Skin of body (tissue), 2 donors: ENCODE data around the gene MPHOSPH6. TPM values are rescaled to one million over a fixed set of nuclear protein-coding genes. Genes with fewer than 3 reads are reported as not detected.
"Not testable (repeated sequence)": the region's sequence is repeated elsewhere in the genome, so short reads cannot be mapped to it uniquely, and the experiment has no call there.

Experiments used
- DNase-seq: peaks from one replicate; lab custom pipeline; 2025; lab: John Stamatoyannopoulos, UW
- total RNA-seq: library from RNA; depleted of rRNA; stranded (reverse); fragments of >200 nt; gene quantifications from one replicate; pipeline ENCODE4 v1.2.3, GENCODE V29; 2014

Gene MPHOSPH6
- total RNA-seq, 1 donor from 2014 or later, result 29.7 TPM

DNA sequence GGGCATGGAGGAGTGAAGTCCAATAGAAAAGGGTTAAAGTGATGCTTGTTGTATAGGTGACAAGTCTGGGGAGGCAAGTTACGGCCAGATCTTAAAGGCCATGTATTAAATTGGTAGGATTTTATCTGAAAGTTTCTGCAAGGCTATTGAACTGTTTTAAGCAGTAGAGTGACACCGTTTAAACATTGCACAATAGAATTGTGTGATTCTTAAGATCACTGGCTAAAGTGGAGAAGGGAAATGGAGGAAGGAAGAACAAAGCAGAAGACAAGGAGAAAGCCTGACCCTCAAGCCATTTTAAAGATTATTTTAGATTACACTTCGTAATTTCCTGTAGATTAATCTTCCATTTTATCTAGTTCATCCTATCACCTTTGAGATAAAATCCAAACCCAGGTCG is 5.6 kb upstream of the MPHOSPH6 start:
- no peak for DNase-seq

DNA sequence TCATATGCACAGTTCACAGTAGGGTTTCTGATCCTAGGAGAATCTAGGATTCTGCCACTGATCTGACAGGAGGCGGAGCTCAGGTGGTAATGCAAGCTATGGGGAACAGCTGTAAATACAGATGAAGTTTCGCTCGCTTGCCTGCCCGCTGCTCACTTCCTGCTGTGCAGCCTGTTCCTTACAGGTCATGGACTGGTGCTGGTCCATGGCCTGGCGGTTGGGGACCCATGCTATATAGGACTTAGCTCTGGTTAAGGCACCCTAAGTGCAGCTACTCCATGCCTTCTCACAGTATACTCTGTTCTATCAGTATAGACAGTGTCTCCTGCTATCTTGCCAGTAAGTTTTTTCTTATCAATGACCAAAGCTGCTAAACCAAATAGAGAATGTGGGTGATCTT is 2.4 kb downstream of the MPHOSPH6 start:
- no peak for DNase-seq

DNA sequence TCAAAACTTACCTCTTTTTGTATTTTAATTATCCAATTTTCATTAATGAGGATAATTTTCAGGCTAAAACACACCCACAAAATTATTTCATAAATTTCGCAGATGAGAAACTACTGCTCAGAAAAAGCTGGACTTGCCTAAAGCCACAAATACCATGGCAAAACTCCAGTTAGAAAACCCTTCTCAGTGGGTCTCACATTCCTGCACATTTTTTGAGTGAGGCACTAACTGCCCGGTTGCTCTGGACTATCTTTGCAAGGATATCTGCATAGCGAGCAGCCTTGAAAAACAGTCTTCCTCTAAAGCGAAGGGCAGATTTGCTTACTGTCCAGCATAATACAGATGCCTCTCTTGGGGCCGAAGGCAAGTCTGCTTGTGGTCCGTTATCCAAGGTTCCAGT is 9.8 kb downstream of the MPHOSPH6 start:
- DNase-seq, result no peak

DNA sequence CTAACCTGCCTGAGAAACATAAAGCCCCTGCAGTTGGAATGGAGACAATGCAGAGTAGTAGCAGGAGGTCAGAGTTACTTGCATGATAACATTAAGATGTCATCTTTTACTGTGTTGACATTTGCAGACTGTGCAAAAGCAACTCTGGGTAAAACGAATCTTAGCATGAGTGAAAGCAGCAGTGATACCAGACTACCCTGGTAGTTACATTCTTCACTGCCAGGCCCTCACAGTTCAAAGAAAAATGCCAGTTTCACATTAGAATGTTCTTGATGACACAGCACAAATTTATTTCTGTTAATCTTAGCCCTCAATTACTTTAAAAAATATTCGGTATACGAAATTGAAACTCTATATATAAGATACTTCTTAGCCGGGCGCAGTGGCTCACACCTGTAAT is 12.2 kb downstream of the MPHOSPH6 start:
- no peak for DNase-seq

DNA sequence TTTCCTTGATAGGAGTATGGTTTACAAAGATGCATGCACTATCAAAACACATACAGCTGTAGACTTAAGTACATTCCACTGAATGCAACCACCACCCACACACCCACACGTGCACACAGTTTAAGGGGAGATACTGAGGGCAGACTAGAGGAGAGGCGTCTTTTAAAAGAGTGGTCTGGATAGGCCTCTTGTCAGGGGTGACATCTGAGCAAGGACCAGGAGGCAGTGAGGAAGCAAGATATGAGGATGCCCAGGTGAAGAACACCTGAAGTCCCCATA is 12.6 kb downstream of the MPHOSPH6 start:
- DNase-seq, result no peak

DNA sequence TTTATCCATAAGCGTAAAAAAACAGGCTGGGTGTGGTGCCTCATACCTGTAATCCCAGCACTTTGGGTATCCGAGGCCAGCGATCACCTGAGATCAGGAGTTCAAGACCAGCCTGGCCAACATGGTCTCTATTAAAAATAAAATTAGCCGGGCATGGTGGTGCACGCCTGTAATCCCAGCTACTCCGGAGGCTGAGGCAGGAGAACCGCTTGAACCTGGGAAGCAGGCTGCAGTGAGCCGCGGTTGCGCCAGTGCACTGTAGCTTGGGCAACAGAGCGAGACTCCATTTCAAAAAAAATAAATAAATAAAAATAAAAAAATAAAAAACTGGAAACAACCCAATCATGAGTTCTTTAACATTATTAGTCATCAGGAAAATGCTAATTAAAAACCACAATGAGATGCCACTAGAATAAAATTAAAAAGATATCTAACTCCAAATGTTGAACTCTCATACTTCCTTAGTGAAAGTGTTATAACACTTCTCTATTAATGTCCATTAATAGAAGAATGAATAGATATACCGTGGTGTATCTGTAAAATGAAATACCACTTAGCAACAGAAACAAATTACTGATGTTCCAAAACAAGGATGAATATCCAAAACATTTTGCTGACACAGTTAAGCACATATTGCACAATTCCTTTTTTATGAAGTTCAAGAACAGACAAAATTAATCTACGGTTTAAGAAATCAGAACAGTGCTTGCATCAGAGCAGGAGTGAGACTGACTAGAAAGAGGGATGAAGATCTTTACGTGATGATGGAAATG is 13.1 kb downstream of the MPHOSPH6 start:
- DNase-seq, result peak; percentile 13

DNA sequence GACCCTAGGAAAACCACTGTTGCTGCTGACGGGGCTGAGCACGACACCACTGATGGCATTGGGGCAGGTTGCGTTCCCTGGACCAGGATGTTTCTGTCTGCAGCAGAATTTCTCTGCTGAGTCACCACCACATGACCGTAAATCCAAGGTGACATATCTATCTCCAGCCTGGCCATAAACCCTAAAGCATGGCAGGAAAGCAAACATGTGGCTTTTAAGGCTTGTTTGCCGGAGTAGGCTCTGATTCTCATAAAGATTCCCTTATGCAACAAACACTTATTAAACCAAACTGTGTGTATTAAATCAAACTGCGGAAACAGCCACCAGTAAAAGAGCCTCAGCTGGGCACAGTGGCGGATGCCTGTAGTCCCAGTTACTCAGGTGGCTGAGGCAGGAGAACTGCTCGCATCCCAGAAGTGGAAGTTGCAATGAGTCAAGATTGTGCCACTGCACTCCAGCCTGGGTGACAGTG is 17.3 kb downstream of the MPHOSPH6 start:
- no peak for DNase-seq

DNA sequence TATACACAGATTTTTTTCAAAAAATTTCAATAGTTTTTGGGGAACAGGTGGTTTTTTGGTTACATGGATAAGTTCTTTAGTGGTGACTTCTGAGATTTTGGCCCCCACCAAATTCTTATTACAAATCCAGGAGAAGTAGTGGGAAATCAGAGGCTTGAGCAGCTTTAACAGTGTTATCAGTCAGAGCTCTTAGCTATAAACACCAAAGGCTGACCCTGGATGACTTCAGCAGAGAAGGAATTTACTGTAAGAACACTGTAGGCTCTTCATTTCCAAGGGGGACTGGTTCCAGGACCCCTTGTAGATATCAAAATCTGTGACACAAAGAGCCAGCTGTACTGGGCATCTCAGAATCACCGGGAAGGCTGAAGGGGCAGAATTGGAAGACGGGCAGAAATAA is 17.8 kb downstream of the MPHOSPH6 start:
- DNase-seq, result no peak

DNA sequence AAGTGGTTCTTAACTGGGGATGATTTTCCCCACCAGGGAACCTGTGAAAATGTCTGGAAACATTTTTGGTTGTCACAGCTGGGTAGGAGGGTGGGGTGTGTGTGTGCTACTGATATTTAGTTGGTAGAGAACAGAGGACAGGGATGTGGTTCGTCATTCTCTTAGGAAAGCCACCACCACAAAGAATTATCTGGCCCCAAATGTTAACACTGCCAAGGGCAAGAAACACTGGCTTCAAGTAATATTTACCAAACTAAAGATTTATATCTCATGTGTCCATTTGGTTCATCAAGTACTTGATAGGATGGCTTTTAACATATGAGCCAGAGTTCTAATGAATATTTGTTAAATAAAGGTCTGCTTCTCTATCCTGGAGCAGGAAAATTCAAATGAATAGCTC is 19.5 kb downstream of the MPHOSPH6 start:
- DNase-seq, result no peak

DNA sequence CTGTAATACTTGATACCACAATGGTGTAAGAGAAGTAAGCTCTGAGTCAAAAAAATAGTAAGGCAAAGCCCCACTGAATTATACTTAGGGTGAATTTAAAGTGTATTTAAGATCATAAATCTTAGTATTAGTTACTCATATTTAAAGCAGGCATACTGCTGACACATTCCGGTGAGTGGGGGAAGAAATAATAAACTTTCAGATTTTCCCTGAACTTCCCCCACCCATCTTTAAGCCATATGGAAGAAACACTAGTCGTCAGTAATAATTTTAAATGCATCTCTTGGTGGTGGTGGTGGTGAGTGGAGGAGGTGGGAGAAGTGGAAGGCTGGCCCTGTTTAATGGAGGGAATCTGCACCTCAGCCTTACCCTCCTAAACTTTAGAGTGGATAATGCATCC is 20.5 kb downstream of the MPHOSPH6 start:
- no peak for DNase-seq

DNA sequence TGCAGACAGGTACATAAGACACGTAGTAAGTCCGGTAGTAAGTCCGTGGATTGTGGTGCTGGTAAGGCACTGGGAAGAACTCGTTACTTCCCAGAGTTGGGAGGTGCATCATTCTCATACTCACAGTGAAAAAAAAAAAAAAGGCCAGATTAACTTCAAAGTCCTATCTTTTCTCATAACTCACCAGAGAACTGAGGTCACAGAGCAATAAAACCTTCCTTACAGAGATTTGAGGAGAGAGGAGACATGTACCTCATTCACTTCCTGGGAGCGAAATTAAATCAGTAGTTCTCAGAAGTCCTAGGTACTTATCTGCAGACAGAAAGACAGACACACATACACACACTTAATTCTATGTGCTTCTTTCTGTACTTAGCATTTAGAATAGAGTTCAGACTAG is 22.5 kb downstream of the MPHOSPH6 start:
- no peak for DNase-seq

DNA sequence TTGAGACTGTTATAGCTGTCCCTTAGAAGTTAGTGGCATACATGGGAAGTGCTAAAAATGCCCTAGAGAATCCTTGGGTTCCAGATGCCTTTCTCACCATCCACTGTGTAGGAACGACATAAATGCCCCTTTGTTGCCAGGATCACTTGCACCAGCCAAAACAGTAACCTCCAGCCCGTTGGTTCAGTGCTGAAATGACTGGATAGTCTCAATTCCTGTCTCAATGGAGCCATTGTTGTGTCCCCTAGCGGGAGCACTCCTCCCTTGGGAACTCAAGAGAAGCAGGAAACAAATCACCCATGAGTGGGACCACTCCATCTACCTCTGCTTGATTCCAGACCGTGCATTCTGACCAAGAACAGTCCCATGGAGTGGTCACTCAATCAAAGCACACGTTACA is 23.1 kb downstream of the MPHOSPH6 start:
- DNase-seq, result peak; percentile 11

DNA sequence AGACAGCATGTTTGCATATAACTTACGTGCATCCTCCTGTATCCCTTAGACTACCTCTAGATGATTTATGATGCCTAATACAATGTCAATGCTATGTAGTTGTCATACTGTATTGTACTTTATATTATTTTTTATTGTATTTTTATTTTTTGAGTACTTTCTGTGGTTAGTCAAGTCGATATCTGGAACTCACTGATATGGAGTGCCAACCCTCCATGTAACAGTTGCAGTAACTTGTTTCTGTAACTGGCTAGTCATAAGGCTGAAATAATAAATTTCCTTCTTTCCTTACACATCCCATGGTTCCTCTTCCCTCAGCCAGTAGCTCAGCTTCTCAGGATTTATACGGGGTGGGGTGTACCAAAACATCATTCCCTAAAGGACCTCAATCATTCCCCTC is 23.5 kb downstream of the MPHOSPH6 start:
- DNase-seq, result no peak

DNA sequence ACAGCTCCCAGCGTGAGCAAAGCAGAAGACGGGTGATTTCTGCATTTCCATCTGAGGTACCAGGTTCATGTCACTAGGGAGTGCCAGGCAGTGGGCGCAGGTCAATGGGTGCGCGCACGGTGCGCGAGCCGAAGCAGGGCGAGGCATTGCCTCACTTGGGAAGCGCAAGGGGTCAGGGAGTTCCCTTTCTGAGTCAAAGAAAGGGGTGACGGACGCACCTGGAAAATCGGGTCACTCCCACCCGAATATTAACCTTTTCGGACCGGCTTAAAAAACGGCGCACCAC is 30.8 kb downstream of the MPHOSPH6 start:
- not testable (repeated sequence) for DNase-seq

DNA sequence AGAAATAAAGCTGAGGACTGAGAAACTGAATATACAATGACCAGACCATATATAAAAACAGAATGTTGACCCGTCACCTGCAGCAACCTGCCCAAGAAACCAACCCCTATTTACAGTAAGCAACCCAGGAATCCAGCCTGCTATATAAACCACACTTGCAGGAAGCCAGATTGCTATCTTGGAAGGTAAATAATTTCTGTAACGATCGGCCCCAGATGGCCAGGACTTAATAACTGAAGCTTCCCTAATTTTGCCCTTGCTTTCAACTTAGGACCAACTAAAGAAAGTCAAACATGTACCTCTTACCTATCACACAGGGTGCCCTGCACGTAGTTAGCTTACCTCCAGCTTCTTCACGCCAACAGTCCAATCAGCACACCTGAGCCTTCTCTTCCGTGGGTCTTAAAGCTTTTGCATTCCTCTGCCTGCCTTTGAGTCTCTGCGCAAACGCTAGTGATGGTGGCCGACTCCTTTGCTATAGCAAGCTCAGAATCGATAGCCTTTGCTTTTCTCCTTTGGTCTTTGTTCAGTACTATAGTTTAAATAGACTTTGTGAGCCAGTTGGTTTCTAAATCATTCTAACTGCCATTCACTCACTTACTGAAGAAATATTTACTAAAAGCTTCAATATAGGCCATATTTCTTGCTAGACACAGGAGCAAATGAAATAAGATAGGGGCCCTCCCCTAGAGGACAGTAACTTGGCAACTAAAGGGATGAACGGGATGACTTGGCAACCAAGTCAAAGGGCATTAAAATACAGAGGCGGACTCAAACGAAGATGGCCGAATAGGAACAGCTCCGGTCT is 31.3 kb downstream of the MPHOSPH6 start:
- no peak for DNase-seq

DNA sequence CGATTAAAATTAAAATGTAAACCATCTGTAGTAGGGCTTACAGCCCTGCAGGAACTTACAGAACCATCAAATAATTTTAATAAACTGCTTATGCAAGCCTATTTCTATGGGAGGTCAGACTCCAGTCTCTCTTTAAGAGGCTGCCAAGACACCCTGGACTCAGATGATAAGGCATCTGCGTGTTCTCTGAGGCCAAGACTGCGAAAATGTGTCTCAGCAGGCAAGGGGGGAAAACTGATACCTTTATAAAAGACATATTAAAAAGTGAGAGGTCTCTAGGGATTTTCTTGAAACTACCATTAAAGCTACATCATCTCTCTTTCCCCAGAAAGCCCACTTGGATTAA is 32.2 kb downstream of the MPHOSPH6 start:
- DNase-seq, result no peak

DNA sequence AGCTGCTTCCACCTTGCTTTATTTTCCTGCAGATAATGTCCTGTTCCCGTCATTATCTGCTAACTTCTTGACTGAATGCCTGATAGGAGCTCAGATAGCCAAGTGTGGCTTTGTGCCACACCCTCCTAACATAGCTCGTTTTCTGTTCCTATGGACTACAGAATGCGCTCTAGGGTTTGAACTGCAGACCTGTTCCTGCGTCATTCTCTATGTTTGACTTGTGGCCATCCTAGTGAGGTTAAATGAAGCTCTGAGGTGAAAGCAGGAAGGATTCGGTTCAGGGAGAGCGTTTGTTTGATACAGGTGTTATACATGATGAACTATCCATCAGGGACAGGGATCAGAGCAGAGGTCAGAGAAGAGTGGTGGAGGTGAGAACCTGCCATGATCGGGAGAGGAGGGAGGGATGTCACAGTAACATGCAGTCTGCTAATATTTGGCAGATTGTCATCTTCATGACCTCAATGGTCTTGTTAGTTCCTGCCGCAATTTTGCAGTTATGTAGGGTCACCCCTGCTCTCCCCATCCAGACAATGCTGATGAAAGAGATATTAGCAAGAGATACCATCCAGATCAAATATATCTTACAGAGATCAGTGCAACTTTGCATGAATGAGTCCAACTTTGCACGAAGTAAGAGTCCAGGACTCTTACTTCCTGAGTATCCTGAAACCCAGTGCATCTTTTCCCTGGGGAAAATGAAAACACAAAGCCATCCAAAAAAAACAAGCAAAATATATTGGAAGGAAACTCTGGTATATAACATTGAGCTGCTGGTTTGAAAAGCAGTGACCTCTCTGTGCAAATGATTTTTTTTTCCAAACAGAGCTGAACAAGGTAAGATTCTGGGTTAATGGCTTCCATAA is 32.8 kb downstream of the MPHOSPH6 start:
- no peak for DNase-seq

DNA sequence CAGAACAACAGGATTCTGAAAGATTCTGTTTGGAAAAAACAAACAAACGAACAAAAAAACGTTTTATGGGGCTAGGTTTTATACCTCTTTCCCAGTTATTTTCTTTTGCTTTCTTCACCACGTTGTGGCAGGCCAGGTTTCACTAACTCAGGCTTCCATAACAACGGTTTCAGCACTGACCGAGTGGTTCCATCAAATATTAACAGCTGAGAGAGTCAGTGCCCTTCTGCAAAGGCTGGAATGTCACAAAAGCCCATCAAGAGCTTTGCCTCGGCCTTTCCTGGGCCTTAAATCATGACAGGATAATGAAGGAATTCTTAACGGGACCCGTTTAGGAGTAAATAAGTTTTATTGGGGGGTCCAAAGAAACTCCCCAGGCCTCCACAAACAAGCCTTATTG is 34.2 kb downstream of the MPHOSPH6 start:
- DNase-seq, result no peak

DNA sequence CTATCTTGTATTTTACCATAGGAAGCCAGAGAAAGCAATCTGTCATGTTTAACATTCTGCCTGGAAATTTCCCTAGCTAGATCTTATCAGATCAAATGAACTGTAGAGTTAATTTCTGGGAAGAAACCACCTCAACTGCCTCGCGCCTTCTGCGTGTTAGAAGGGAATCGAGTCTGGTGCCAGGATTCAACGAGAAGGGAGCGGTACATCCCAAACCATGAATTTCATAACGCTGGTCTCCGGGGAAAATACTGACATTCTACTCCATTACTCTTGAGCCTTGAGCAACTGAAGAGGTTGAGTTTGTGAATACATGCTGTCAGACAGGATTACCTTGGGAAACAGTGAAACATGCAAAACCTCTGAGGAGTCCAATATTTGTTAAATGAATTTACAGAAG is 35.2 kb downstream of the MPHOSPH6 start:
- no peak for DNase-seq

DNA sequence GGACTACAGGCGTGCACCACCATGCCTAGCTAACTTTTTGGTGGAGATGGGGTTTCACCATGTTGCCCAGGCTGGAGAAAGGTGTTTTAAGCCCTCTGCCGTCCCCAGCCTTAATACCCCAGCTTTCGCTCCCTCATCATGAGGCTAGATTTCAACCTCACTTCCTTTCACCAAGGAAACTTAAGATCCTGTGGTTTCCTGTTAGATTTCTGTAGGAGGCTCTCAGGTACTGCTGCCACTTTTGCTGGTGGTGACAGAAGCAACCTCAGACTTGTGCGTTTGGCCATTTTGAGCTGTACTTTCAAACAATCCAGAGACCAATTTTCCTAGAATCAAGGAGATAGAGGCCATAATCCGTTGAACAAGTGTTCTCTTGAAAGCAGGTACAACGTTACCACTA is 36.2 kb downstream of the MPHOSPH6 start:
- DNase-seq, result no peak

DNA sequence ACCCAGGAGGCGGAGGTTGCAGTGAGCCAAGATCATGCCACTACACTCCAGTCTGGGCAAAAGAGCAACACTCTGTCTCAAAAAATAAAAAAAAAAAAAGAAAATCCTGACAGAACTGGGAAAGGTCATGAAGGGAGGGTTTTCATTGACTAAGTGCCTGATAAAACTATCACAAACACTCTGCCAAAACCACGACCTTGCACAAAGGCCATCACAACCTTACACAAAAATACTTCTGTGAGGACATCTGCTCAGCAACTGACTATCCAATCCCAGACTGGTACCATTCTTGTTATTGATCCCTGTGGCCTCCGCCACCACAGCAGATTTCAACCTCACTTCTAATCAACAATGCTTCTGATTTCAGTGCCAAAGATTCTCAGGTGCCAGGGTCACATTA is 40.1 kb downstream of the MPHOSPH6 start:
- DNase-seq, result no peak

DNA sequence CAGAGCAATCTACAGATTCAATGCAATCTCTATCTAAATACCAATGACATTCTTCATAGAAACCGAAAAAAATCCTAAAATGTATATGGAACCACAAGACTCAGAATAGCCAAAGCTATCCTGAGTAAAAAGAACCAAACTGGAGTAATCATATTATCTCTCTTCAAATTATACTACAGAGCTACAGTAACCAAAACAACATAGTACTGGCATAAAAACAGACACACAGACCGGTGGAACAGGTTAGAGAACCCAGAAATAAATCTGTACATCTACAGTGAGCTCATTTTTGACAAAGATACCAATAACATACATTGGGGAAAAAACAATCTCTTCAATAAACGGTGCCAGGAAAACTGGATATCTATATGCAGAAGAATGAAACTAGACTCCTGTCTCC is 45.4 kb downstream of the MPHOSPH6 start:
- DNase-seq, result no peak

DNA sequence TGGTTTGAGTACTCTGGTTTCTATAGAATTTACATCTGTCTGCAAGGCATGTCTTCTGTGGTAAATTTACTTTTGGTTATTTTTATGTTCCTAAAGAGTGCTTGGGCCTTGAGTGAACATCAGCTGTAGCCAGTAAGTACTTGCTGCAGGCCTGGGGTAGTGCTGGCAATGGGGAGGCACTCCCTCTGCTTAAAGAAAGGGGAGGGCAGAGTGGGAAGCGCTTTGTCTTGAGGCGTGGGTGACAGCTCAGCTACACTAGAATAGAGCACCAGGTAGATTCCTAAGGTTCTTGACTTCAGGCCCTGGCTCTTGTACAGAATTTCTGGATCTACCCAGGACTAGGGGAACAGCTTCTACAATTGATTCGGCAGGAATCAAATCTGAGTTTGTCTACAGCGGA is 50.6 kb downstream of the MPHOSPH6 start:
- DNase-seq, result no peak
